ENCODE measurements around the gene C14orf119. TPM values are rescaled to one million over a fixed set of nuclear protein-coding genes. Genes with fewer than 3 reads are reported as not detected.
A peak's percentile ranks its signal among the peaks of the same experiment; 100 is the strongest.

Gene C14orf119
- total RNA-seq, 1 donor from 2014 or later = 53.0 TPM

DNA sequence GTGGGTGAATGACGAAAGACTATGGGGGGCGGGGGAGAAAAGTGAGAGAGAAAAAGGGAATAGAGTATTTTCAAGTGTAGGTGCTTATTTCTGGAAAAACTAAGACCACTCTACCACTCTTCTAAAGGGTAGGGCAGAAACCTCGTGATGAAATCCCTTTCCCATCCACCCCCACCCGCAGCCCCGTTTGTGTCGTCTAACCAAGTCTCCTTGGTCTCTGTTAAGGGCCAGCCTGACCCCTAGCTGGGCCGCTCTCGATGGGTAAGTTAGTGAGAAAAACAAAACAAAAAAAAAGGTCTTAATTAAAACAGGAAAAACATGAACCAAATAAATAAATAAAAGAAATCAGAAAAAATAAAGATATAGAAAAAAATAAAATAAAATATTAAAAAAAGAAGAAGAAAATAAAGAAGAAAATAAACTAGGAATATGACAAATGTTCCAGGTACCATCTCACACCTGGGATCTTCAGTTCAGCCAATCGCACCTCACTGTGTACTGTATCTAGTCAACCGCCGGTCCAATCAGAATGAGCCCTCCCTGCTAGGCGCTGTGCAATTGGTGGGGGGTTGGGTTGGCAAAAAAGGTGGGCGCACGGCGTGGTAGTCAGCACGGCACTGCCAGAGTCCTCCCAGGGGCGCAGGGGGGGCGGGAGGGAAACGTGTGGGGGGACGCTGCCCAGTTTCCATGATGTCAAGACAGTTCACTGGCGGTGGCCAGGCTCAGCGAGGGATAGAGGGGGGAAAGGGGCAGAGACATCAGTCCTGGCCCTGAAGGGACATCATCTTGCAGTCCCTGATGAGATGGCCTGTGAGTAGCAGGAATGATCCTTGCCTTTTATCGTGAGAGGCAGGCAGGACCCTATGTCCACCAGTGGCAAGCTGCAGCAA, 28.2 kb upstream of the C14orf119 start:
- Mint-ChIP-seq H3K4me3 (no peak overlapping the region), H3K27ac (no peak overlapping the region), H3K9me3 (no peaks in the 10 kb centered on the region), H3K4me1 (ENCODE audit: unreplicated experiment) (peaks cover 44% of the 10 kb centered on the region), H3K27me3 (no peaks in the 10 kb centered on the region), H3K36me3 (peaks cover 45% of the 10 kb centered on the region)
- no peak for DNase-seq (ENCODE audit: extremely low spot score, unreplicated experiment)
- no peak for TF ChIP-seq CTCF (conservative IDR thresholded peaks at IDR 0.05)

- Mint-ChIP-seq H3K4me1 (ENCODE audit: unreplicated experiment) (peaks cover 47% of the 10 kb centered on the region), H3K36me3 (peaks cover 37% of the 10 kb centered on the region), H3K27ac (peak overlapping the region; percentile 89), H3K9me3 (no peaks in the 10 kb centered on the region), H3K27me3 (no peaks in the 10 kb centered on the region), H3K4me3 (peak overlapping the region; percentile 87)
- no peak for DNase-seq (ENCODE audit: extremely low spot score, unreplicated experiment)
- no peak for TF ChIP-seq CTCF (conservative IDR thresholded peaks at IDR 0.05)
Observed at GRCh38 chr14:23067847-23068788, 27.2 kb upstream of the C14orf119 start.

GRCh38 chr14:23068789-23069412, 26.4 kb upstream of the C14orf119 start:
- H3K27ac Mint-ChIP-seq = peak overlapping the region; percentile 89
- DNase-seq (ENCODE audit: extremely low spot score, unreplicated experiment) = no peak
- no peaks in the 10 kb centered on the region for H3K27me3 Mint-ChIP-seq
- peak overlapping the region; percentile 87 for H3K4me3 Mint-ChIP-seq
- peak; percentile 99 for TF ChIP-seq CTCF (conservative IDR thresholded peaks at IDR 0.05)
- H3K9me3 Mint-ChIP-seq = no peaks in the 10 kb centered on the region
- peaks cover 29% of the 10 kb centered on the region for H3K36me3 Mint-ChIP-seq
- peaks cover 41% of the 10 kb centered on the region for H3K4me1 Mint-ChIP-seq (ENCODE audit: unreplicated experiment)

DNA sequence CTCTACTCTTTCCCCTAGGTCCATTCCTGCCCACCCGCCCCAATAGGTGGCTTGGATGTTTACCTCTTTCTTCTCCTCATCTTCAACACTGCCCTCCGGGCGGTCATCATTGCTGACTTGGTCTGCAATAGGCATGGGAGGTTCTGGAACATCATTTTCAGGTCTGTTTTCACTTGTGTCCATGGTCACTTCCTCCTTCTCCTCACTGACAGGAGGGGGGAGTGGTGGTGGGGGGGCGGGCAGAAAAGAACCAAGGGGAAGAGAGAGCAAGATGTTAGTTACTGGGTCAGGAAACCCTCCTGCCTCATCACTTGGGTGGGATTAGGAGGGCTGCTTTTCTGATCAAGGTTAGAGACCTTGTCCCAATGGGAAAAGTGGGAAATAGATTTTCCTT, 25.9 kb upstream of the C14orf119 start:
- Mint-ChIP-seq H3K27me3 (no peaks in the 10 kb centered on the region), H3K4me3 (peak overlapping the region; percentile 93), H3K9me3 (no peaks in the 10 kb centered on the region), H3K4me1 (ENCODE audit: unreplicated experiment) (peaks cover 40% of the 10 kb centered on the region), H3K27ac (peak overlapping the region; percentile 96), H3K36me3 (peaks cover 28% of the 10 kb centered on the region)
- no peak for TF ChIP-seq CTCF (conservative IDR thresholded peaks at IDR 0.05)
- no peak for DNase-seq (ENCODE audit: extremely low spot score, unreplicated experiment)

Measured in type B pancreatic cell (in vitro differentiated cells).